Measurements from ENCODE around the gene WDFY4.

DNA sequence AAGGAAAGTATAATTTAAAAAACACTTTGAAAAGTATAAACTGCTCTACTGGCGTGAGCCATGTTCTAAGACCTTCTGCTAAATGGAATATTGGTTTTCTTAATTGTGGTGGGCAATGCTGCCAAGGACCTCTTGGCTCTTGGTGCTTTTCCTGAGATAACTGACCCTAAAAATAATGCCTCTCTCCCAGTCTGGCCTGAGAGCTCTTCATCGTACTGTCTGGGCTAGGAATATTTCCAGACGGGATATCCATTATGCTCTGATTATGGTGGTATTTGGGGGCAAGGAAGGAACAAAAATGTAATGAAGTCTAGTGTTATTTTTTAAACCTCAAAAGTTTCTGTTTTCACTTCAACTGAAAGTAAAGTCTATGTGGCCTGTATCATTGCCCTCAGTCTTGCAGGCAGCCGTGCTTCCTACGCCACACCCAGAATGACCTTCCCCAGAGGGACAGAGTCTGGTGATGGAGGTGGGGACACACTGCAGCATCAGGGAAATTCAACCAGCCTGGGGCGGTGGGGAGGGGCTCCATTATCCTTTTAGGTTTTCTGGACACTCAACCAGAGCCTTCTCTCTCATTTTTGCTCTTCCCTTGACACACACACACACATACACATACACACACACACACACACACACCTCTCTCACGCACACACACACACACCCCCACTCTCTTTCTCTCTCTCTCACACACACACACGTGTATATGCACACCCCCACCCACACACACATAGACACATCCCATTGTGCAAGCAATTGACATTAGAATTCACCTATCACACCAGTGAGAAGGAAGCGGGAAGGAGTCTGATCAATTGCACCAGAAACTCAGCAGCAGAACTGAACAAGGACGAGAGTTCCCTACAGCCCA, 155.4 kb downstream of the WDFY4 start:
- no peak for TF ChIP-seq EZH2 (IDR thresholded peaks at IDR 0.05; ENCODE audit: low read length)
- TF ChIP-seq, protein P1, sequence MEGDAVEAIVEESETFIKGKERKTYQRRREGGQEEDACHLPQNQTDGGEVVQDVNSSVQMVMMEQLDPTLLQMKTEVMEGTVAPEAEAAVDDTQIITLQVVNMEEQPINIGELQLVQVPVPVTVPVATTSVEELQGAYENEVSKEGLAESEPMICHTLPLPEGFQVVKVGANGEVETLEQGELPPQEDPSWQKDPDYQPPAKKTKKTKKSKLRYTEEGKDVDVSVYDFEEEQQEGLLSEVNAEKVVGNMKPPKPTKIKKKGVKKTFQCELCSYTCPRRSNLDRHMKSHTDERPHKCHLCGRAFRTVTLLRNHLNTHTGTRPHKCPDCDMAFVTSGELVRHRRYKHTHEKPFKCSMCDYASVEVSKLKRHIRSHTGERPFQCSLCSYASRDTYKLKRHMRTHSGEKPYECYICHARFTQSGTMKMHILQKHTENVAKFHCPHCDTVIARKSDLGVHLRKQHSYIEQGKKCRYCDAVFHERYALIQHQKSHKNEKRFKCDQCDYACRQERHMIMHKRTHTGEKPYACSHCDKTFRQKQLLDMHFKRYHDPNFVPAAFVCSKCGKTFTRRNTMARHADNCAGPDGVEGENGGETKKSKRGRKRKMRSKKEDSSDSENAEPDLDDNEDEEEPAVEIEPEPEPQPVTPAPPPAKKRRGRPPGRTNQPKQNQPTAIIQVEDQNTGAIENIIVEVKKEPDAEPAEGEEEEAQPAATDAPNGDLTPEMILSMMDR (optimal IDR thresholded peaks at IDR 0.05 in 1 of 3, IDR thresholded peaks at IDR 0.05 in 1 of 3, conservative IDR thresholded peaks at IDR 0.05 in 1 of 3; ENCODE audit: extremely low read depth in 1 of 3, insufficient read depth in 2 of 3, low read length in 3 of 3), result no peak

Measured in keratinocyte (primary cell).